Ovary (tissue), 3 donors: ENCODE results near the gene COBL.

Experiments
- CTCF ChIP-seq, 3 donors: fragments of 450-650 bp in 2 of 3; fragments of 200-600 bp in 1 of 3; IDR thresholded peaks; one replicate each; pipeline versions ENCODE4 v1.5.1 to v1.8.0; 2016 to 2022; ENCODE audit warnings: antibody characterized with exemption in 3 of 3, mild to moderate bottlenecking in 1 of 3
- POLR2A ChIP-seq: fragments of 450-650 bp; IDR thresholded peaks from one replicate; pipeline ENCODE4 v1.6.1; 2017; ENCODE audit warnings: antibody characterized with exemption, mild to moderate bottlenecking, moderate library complexity
- donor health status: DM: no; HTN: no; CAD: no.

- TF ChIP-seq CTCF (IDR thresholded peaks at IDR 0.05) (no peak), POLR2A (no peak)
These were observed 52.8 kb downstream of the COBL start for GRCh38 chr7:51263631-51264484.
